SK-N-MC (cell line): ENCODE measurements around the gene MDM4.

Experiments
- EZH2 ChIP-seq: fragments of 200-600 bp; sonication (generic); IDR thresholded peaks from one replicate; pipeline ENCODE4 v1.6.1; 2017; ENCODE audit warnings: antibody characterized with exemption
- POLR2AphosphoS5 ChIP-seq: IDR thresholded peaks from 2 replicates; pipeline ENCODE4 v1.6.1; 2012; ENCODE audit warnings: mild to moderate bottlenecking, low read depth, low read length, borderline replicate concordance

GRCh38 chr1:204503122-204503912, 12.9 kb upstream of the MDM4 start:
- TF ChIP-seq POLR2AphosphoS5 (no peak), EZH2 (no peak)
